ENCODE results near the gene SIGLEC10.
A peak's percentile ranks its signal among the peaks of the same experiment; 100 is the strongest.
"Not testable (repeated sequence)": the region's sequence is repeated elsewhere in the genome, so short reads cannot be mapped to it uniquely, and the experiment has no call there.

SIGLEC10 gene

GRCh38 chr19:51417107-51417809 lies at the start of gene SIGLEC10:
Gene SIGLEC10 (minus strand): TSS chr19:51417642. CDS start chr19:51417581, 61 bp downstream.
- peaks cover 11% of the 10 kb centered on the region for H3K27me3 Mint-ChIP-seq
- no peaks in the 10 kb centered on the region for H3K36me3 Mint-ChIP-seq
- no peaks in the 10 kb centered on the region for H3K9me3 Mint-ChIP-seq
- H3K4me1 Mint-ChIP-seq: peaks cover 6% of the 10 kb centered on the region
- H3K4me3 Mint-ChIP-seq: no peak within 1 kb of the TSS
- no peak within 1 kb of the TSS for H3K27ac Mint-ChIP-seq

- Mint-ChIP-seq H3K27me3 (peaks cover 17% of the 10 kb centered on the region), H3K27ac (no peak overlapping the region), H3K4me3 (no peak overlapping the region), H3K9me3 (no peaks in the 10 kb centered on the region), H3K36me3 (no peaks in the 10 kb centered on the region), H3K4me1 (peaks cover 5% of the 10 kb centered on the region)
These were observed 49.3 kb upstream of the SIGLEC10 start for GRCh38 chr19:51466723-51467122.

- not testable (repeated sequence) for H3K36me3 Mint-ChIP-seq, H3K4me1 Mint-ChIP-seq, H3K27ac Mint-ChIP-seq, H3K4me3 Mint-ChIP-seq, H3K9me3 Mint-ChIP-seq
- H3K27me3 Mint-ChIP-seq: peaks cover 17% of the 10 kb centered on the region
These were observed 46.6 kb upstream of the SIGLEC10 start for GRCh38 chr19:51463976-51464581.

GRCh38 chr19:51462681-51463080 lies 45.2 kb upstream of the SIGLEC10 start:
- Mint-ChIP-seq H3K36me3 (no peaks in the 10 kb centered on the region), H3K4me3 (no peak overlapping the region), H3K9me3 (no peaks in the 10 kb centered on the region), H3K4me1 (peaks cover 5% of the 10 kb centered on the region), H3K27ac (no peak overlapping the region), H3K27me3 (peaks cover 17% of the 10 kb centered on the region)

GRCh38 chr19:51462276-51462675 lies 44.8 kb upstream of the SIGLEC10 start:
- no peaks in the 10 kb centered on the region for H3K9me3 Mint-ChIP-seq
- H3K4me1 Mint-ChIP-seq: peaks cover 5% of the 10 kb centered on the region
- no peak overlapping the region for H3K4me3 Mint-ChIP-seq
- H3K36me3 Mint-ChIP-seq: no peaks in the 10 kb centered on the region
- H3K27me3 Mint-ChIP-seq: peaks cover 17% of the 10 kb centered on the region
- no peak overlapping the region for H3K27ac Mint-ChIP-seq

GRCh38 chr19:51461723-51462161 lies 44.3 kb upstream of the SIGLEC10 start:
- Mint-ChIP-seq H3K4me3 (no peak overlapping the region), H3K36me3 (no peaks in the 10 kb centered on the region), H3K27ac (peak overlapping the region; percentile 35), H3K9me3 (no peaks in the 10 kb centered on the region), H3K4me1 (peaks cover 5% of the 10 kb centered on the region), H3K27me3 (peaks cover 15% of the 10 kb centered on the region)

- Mint-ChIP-seq H3K27ac (no peak overlapping the region), H3K9me3 (no peaks in the 10 kb centered on the region), H3K36me3 (no peaks in the 10 kb centered on the region), H3K27me3 (peaks cover 15% of the 10 kb centered on the region), H3K4me3 (no peak overlapping the region), H3K4me1 (peaks cover 5% of the 10 kb centered on the region)
These were observed 42.9 kb upstream of the SIGLEC10 start for GRCh38 chr19:51460164-51460992.

GRCh38 chr19:51458899-51459505 lies 41.6 kb upstream of the SIGLEC10 start:
- H3K36me3 Mint-ChIP-seq: no peaks in the 10 kb centered on the region
- no peaks in the 10 kb centered on the region for H3K9me3 Mint-ChIP-seq
- peaks cover 5% of the 10 kb centered on the region for H3K4me1 Mint-ChIP-seq
- H3K27ac Mint-ChIP-seq: peak overlapping the region; percentile 23
- H3K4me3 Mint-ChIP-seq: no peak overlapping the region
- H3K27me3 Mint-ChIP-seq: peaks cover 6% of the 10 kb centered on the region

- Mint-ChIP-seq H3K4me3 (no peak within 1 kb of the TSS), H3K27ac (peak within 1 kb of the TSS; percentile 23), H3K4me1 (peaks cover 4% of the 10 kb centered on the region)
These were observed 40.7 kb upstream of the SIGLEC10 start, which contains the start of gene SIGLEC8 for GRCh38 chr19:51458051-51458645. Gene SIGLEC8 (minus strand): TSS chr19:51458454. CDS start chr19:51458387, 67 bp downstream.

GRCh38 chr19:51457351-51458013 lies 40.0 kb upstream of the SIGLEC10 start:
- Mint-ChIP-seq H3K36me3 (no peaks in the 10 kb centered on the region), H3K4me3 (no peak overlapping the region), H3K9me3 (no peaks in the 10 kb centered on the region), H3K27me3 (peaks cover 2% of the 10 kb centered on the region), H3K27ac (no peak overlapping the region), H3K4me1 (no peaks in the 10 kb centered on the region)

More at GRCh38 chr19:51458051-51458645, 40.7 kb upstream of the SIGLEC10 start, which contains the start of gene SIGLEC8:
- H3K36me3 Mint-ChIP-seq: no peaks in the 10 kb centered on the region
- H3K27me3 Mint-ChIP-seq: peaks cover 3% of the 10 kb centered on the region
- H3K9me3 Mint-ChIP-seq: no peaks in the 10 kb centered on the region

GRCh38 chr19:51456541-51457290 lies 39.3 kb upstream of the SIGLEC10 start:
- no peak overlapping the region for H3K4me3 Mint-ChIP-seq
- no peaks in the 10 kb centered on the region for H3K9me3 Mint-ChIP-seq
- H3K27me3 Mint-ChIP-seq: no peaks in the 10 kb centered on the region
- no peak overlapping the region for H3K27ac Mint-ChIP-seq
- no peaks in the 10 kb centered on the region for H3K4me1 Mint-ChIP-seq
- H3K36me3 Mint-ChIP-seq: no peaks in the 10 kb centered on the region

GRCh38 chr19:51450730-51451307 lies 33.4 kb upstream of the SIGLEC10 start:
- H3K9me3 Mint-ChIP-seq: peaks cover 5% of the 10 kb centered on the region
- H3K27me3 Mint-ChIP-seq: no peaks in the 10 kb centered on the region
- H3K36me3 Mint-ChIP-seq: peaks cover 2% of the 10 kb centered on the region
- peaks cover 33% of the 10 kb centered on the region for H3K4me1 Mint-ChIP-seq
- H3K27ac Mint-ChIP-seq: peak overlapping the region; percentile 19
- no peak overlapping the region for H3K4me3 Mint-ChIP-seq

GRCh38 chr19:51448411-51449016 lies 31.1 kb upstream of the SIGLEC10 start:
- H3K4me3 Mint-ChIP-seq: peak overlapping the region; percentile 41
- H3K27me3 Mint-ChIP-seq: no peaks in the 10 kb centered on the region
- H3K36me3 Mint-ChIP-seq: peaks cover 2% of the 10 kb centered on the region
- H3K4me1 Mint-ChIP-seq: peaks cover 34% of the 10 kb centered on the region
- H3K27ac Mint-ChIP-seq: peak overlapping the region; percentile 3
- H3K9me3 Mint-ChIP-seq: peaks cover 5% of the 10 kb centered on the region

Data from activated naive CD4-positive, alpha-beta T cell treated with anti-CD3 and anti-CD28 coated beads, Interleukin-2, amount 50 U/mL, for 24 hours (primary cell).